ENCODE measurements around the gene P2RX1.
A peak's percentile ranks its signal among the peaks of the same experiment; 100 is the strongest.
"Not testable (repeated sequence)": the region's sequence is repeated elsewhere in the genome, so short reads cannot be mapped to it uniquely, and the experiment has no call there.

The P2RX1 gene

DNA sequence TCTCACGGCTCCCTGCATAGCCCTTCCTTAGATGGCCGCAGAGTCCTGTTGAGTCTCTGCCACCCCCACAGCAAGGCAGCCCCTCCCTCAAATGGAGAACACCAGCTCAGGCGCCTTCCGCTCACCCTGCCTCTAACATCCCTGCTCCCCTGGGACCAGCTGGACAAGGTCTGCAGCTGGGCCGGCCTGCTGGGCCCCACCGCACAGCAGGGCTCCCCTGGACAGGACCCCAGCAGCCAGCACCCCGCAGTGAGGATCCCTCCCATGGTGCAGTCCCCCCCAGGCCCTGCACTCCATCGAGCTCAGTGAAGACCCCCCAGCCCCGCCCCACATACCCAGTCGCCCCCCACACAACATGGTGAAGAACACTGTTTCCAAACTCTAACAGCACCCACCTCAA lies 37.8 kb upstream of the P2RX1 start:
- Histone ChIP-seq H3K27ac (no peak overlapping the region), H3K4me3 (no peak overlapping the region)

DNA sequence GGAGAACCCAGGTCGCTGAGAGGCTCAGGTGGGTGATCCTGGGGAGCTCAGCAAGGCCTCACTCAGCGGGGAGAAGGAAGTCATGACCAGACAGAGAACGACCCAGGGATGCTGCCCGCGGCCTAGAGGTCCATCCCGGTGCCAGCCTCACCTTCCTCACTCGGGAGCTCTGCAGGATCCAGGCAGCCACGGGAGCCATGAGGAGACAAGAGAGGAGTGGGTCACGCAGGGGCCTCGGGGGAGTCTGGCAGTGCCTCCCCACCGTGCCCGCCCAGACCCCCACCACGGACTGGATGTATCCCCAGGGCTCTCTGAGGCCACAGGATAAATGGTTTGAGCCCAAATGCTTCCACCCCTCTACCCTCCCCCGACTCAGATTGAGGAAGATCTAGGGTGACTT lies 37.3 kb upstream of the P2RX1 start:
- no peak overlapping the region for H3K4me3 ChIP-seq
- H3K27ac ChIP-seq, result no peak overlapping the region

DNA sequence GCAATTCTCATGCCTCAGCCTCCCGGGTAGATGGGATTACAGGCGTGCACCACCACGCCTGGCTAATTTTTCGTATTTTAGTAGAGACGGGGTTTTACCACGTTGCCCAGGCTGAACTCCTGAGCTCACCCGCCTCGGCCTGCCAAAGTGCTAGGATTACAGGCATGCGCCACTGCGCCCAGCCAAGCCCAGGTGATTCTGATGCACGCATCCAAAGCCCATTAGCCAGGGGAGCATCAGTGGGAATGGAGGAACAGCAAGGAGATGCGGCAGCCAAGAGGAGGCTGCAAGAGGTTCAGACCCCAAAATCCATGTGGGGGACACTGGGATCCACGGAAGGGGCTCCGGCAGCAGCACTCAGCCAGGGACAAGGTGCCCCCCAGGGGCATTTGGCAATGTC lies 35.9 kb upstream of the P2RX1 start:
- Histone ChIP-seq H3K4me3 (no peak overlapping the region), H3K27ac (no peak overlapping the region)

DNA sequence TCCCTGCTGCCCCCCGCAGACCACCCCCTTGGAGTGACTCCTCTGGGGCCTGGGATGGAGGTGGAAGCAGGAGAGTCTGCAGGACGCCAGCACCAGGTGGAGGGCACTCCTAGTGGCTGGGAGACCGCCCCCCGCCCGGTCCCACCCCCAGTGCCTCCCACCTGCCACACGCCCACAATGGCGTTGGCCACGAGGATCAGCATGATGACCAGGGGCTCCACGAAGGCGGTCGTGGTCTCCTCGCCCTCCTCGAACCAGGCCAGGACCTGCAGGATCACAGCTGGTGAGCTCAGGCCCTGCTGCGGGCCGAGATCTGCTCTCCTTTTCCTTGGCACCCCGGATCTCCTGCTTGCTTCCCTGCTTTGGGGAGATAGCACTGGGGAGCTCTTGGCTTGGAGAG lies 35.2 kb upstream of the P2RX1 start:
- no peak overlapping the region for H3K27ac ChIP-seq
- no peak overlapping the region for H3K4me3 ChIP-seq

DNA sequence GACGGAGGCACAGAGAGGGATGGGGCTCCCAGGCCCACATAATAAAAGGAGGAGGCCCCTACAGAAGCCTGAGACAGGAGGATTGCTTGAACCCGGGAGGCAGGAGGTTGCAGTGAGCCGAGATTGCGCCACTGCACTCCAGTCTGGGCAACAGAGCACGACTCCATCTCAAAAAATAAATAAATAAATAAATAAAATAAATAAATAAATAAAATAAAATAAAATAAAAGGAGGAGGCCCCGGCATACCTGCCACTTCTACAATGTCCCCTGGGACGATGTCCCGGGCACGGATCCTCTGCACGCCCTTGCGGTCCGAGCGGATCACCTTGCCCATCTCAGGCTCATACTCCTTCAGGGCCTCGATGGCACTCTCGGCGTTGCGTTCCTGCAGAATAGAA lies 34.7 kb upstream of the P2RX1 start:
- H3K27ac ChIP-seq, result no peak overlapping the region
- no peak overlapping the region for H3K4me3 ChIP-seq

DNA sequence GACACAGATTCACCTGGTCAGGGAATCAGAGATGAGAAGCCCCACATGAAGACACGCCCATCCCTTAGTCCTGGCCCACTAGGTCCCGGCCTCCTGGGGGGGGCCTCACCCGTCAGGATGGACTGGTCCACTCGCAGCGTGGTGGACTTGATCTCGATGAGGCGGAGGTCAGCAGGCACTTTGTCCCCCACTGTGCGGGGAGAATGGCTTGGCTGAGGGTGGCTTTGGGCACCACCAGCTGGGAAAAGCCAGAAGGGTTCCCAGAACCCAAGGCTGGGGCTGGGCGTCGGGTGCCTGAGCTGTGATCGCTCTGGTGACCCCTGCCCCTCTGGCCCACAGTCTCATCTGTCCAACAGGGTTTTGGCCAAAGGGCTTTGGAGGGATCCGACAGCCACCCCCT lies 34.3 kb upstream of the P2RX1 start:
- H3K4me3 ChIP-seq, result no peak overlapping the region
- no peak overlapping the region for H3K27ac ChIP-seq

DNA sequence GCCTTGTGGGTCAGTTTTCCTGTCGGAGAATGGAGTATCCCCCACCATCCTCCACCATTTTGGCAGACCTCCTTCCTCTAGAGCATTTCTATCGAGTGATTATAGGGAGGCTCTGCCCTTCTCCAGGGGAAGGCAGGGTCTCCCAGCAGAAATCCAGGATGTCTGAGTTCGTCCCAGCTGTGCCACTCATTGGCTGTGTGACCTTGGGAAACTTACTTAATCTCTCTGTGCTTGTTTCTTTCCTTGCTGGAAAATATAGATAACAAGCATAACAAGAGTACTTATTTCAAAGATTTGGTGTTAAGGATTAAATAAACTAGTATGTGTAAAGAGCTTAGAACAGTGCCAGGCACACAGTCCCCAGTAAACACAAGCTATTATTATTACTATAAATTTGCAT lies 33.2 kb upstream of the P2RX1 start:
- H3K27ac ChIP-seq, result no peak overlapping the region
- H3K4me3 ChIP-seq, result no peak overlapping the region

DNA sequence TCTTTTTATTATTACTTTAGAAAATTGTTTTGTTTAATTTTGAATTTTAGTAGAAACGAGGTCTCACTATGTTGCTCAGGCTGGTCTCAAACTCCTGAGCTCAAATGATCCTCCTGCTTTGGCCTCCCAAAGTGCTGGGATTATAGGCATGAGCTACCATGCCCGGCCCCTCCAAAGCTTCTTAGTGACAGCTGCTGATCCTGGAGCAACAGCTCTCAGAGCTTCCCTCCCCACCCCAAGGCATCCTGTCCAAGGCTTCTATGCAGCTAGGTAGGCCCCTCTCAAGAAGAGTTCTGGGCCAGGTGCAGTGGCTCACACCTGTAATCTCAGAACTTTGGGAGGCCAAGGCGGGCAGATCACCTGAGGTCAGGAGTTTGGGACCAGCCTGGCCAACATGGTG lies 32.3 kb upstream of the P2RX1 start:
- H3K4me3 ChIP-seq, H3K27ac ChIP-seq: not testable (repeated sequence)

DNA sequence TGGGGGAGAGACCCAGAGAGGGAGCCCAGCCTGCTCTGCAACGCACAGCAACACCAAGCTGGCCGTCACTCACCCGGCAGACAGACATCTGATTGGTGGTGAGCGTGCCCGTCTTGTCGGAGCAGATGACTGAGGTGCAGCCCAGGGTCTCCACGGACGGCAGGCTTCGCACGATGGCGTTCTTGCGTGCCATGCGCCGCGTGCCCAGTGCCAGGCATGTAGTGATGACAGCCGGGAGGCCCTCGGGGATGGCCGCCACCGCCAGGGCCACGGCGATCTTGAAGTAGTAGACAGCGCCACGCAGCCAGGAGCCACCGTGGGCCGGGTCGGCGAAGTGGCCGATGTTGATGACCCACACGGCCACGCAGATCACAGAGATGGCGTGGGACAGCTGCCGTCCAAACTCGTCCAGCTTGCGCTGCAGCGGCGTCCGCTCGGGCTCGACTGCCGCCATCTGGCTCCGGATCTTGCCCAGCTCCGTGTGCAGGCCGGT lies 31.1 kb upstream of the P2RX1 start:
- H3K4me3 ChIP-seq, result no peak overlapping the region
- no peak overlapping the region for H3K27ac ChIP-seq

DNA sequence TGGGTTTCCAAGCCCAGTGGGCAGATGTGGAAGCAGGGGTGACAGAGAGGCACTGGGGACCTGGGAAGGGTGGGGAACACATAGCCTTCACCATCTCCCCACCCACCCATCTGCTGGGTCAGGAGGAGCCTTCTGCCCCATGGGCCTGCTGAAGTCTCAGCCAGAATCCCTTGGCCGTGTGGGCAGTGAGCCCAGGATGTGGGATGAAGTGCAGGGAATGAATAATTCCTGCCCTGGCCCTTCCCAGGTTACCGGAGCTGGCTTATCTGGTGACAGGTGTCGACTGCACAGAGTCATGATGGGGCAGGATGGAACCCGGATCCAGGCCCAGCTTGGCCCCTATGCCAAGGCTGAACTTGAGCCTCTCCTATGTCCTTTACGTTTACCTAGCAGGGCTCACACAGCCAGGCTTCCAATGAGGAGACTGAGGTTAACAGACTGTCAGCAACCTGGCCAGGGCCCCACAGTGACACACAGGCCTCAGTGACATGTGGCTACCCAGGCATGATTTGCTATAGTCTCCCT lies 30.5 kb upstream of the P2RX1 start:
- Histone ChIP-seq H3K4me3 (no peak overlapping the region), H3K27ac (no peak overlapping the region)

DNA sequence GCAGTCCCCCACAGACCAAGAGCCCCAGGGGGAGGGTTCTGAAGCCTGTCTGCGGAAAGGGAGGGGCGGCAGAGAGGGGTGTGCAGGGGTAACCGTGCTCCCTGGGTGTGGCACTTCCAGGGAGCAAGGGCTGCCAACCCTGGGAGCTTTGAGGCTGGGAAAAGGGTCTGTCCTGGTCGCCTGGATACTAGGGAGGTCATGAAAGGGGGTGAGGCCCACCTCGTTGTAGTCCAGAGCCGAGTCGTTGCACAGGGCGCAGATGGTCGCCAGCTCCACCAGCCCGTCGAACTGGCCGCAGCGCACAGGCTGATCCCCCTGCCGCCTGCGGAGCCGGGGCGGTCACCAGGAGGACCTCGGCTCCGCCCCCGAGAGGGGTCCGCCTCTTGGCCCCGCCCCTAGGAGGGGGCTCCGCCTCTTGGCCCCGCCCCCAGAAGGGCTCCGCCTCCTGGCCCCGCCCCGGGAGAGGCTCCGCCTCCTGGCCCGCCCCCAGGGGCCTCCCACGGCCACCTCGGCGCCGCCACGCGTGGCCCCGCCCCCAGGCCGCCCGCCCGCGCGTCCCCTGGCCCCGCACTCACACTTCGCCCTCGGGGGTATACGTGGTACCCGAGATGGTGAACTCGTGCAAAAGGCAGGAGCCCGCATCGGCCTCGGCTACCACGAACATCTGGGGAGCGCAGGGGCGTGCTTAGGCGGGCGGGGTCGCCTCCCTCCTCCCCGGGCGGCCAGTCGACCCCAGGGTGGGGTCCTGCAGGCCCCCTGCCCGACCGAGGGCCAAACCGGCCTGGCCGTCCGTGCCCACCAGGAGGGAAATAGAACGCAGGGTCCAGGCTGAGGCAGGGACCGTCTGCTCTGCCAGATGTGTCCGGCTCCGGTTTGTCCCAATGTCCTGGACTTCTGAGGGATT lies 28.5 kb upstream of the P2RX1 start:
- Histone ChIP-seq H3K4me3 (peak overlapping the region in 4 of 7 experiments; percentile 8 to 25 (median 16)), H3K27ac (no peak overlapping the region)

DNA sequence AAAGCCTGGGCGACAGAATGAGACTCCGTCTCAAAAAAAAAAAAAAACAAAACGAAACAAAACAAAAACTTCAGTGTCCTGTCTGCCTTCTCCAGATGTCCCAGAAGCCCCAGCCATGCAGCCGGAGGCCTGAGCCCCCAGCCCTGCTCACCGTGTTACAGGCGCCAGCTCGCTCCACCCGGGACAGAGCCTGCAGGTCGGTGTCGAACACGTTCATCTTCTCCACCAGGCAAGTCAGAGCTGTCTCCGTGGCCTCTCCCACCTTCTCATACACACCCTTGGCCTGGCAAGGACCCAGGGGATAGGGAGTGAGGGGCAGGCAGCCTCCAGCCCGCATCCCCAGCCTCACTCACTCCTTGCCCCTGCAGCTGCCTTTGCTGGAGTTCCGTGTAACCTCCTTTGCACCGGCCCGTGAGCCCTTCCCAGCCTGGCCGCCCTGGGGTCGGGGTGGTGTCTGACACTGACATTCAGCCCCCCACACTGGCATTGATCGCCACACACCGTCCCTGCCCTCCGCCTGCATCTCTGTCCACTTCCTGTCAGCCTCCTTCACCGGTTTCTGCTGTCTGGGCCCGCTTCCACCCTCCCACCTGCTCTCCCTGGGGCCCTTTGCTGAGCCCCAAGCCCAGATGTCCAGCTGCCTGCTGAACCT lies 27.1 kb upstream of the P2RX1 start:
- Histone ChIP-seq H3K27ac (no peak overlapping the region), H3K4me3 (no peak overlapping the region)

DNA sequence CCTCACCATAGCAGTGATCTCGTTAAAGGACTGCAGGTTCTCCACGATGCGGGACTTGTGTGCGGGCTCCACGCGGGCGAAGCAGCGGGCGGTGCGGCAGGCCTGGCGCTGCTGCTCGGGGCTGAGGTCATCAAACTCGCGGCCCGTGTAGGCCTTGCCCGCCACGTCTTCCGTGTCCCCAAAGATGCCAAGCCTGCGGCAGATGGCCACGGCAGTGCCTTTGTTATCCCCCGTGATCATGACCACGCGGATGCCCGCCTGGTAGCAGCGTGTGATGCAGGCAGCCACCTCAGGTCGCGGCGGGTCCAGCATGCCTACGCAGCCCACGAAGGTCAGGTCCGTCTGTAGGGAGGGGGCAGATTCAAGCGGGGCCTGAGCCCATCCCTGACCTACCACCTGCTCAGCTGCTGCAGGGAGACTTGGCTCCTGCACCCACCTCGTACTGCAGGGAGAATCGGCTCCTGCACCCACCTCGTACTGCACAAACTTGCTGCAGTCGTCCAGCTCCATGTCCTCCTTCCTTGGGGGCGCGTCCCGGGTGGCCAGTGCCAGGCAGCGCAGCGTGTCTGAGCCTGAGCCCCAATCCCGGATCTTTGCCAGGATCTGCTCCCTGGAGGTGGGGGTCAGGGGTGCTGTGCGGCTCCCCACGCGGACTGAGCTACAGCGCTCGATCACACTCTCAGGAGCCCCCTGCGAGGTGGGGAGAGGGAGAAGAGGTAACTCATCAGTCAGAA lies 24.9 kb upstream of the P2RX1 start:
- no peak overlapping the region for H3K27ac ChIP-seq
- no peak overlapping the region for H3K4me3 ChIP-seq

DNA sequence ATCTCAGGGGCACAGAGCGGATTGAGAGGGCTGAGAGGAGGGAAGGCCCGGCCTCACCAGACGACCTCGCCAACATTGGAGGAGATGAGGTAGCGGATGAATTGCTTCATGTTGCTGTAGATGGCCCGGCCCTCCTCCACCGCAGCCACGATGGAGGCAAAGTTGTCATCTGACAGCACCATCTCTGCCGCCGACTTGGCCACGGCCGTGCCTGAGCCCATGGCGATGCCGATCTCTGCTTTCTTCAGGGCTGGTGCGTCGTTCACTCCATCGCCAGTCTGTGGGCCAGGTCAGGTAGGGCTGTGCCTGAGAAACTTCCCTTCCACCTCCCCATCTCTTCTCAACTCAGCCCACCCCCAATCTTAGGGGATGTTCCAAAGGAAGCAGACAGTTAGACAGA lies 21.1 kb upstream of the P2RX1 start:
- H3K4me3 ChIP-seq, result no peak overlapping the region

DNA sequence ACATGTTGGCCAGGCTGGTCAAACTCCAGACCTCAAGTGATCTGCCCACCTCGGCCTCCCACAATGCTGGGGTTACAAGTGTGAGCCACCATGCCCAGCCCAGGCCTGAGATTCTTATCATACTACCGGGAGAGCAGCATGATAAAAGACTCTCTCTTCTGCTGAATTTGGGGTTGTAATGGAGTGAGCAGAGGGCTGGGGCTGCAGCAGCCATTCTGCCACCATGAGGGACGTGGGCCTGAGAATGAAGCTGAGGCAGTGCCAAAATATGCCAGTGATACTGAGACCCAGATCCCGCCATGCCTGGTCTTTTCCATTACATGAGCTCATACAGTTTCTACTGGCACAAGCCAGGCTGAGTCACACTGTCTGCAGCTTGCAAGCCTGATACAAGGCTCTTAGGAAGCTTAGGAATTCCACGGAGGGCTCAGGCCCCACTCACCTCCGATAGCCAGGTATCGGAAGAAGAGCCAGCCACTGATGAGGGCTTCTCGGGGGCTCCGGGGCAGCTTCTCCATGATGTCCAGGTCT lies 19.6 kb upstream of the P2RX1 start:
- Histone ChIP-seq H3K27ac (peak overlapping the region in 4 of 21 experiments; percentile 16 to 44 (median 30)), H3K4me3 (no peak overlapping the region)

More for the DNA sequence above, 21.1 kb upstream of the P2RX1 start:
- H3K27ac ChIP-seq, result no peak overlapping the region

DNA sequence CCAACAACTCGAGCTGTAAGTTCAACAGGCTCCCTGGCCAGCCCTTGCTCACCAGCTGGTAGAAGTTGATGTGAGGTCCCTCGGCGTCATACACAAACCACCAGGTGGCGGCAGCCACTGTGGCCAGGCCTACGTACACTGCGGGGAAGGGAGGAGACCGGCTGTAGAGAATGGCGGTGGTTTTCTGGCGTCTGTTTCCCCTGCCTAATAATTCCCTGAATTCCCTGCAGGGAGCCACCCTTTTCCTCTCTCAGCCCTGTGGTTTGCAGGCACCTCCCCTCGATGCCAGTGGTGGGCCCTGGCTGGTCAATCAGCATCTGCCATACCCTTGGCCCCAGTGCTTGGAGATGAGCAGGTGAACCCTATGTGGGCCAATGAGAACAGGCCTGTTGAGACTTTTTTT lies 18.9 kb upstream of the P2RX1 start:
- no peak overlapping the region for H3K27ac ChIP-seq

DNA sequence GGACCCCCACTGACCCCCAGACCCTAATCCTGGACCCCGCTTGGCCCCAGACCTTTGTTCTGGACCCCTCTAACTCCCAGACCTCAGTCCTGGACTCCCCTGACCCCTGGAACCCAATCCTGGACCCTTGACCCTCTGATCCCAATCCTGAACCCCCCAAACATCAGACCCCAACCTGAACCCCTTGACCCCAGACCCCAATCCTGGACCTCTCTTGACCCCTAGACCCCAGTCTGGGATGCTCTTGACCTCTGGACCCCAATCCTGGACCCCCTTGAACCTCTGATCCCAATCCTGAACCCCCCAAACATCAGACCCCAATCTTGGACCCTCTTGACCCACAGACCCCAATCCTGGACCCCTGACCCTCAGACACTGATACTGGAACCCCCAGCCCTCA lies 13.5 kb upstream of the P2RX1 start:
- Histone ChIP-seq H3K27ac (no peak overlapping the region), H3K4me3 (no peak overlapping the region)

More for the DNA sequence above, 18.9 kb upstream of the P2RX1 start:
- H3K4me3 ChIP-seq, result no peak overlapping the region

DNA sequence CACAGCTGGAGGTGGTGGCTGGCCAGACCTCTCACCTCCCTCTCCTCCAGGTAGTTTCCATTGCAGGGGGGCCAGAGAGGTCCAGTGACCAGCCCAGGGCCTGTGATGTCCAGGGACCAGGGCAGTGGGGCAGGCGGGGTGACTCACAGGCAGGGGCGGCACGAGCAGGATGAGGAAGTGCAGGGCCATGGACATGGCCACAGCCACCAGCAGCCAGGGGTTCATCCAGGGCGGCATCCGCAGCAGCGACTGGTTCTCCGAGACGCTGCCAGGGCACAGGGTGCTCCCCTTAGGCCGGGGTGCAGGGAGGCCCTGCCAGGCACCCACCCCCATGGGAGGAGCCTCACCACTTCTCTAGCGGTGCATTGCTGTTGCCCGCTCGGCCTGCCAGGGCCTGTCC lies 12.9 kb upstream of the P2RX1 start:
- Histone ChIP-seq H3K27ac (no peak overlapping the region), H3K4me3 (no peak overlapping the region)

DNA sequence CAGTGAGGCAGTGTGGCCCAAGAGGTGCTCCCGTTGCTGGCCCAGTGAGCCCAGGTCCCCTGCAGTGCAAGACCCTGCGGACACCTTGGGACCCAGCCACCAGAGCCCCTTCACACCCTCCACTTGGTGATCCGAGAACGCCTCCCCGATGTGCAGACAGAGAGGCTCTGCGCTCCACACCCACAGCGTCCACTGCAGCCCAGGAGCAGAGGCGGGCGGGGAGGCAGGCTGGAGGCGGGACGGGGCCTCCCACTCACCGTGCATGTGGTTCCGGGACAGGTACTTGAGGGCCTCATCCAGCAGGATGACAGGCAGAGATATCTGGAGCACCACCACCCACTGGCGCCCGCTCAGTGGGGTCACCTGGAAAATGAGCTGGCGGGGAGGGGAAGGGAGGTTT lies 12.1 kb upstream of the P2RX1 start:
- no peak overlapping the region for H3K4me3 ChIP-seq
- no peak overlapping the region for H3K27ac ChIP-seq
